NCI-H1048 (cell line): ENCODE results near the gene NIPSNAP3A.

Experiments
- DNase-seq: peaks from one replicate; lab custom pipeline; 2025; lab: John Stamatoyannopoulos, UW

Gene NIPSNAP3A

GRCh38 chr9:104774831-104775573, 27.5 kb downstream of the NIPSNAP3A start:
- no peak for DNase-seq

- DNase-seq = no peak
Observed at GRCh38 chr9:104775574-104775936, 28.1 kb downstream of the NIPSNAP3A start.

- no peak for DNase-seq
Observed at GRCh38 chr9:104775976-104776375, 28.5 kb downstream of the NIPSNAP3A start.

- DNase-seq = no peak
Observed at GRCh38 chr9:104776797-104777196, 29.3 kb downstream of the NIPSNAP3A start.

- no peak for DNase-seq
Observed at GRCh38 chr9:104778802-104779201, 31.3 kb downstream of the NIPSNAP3A start.

- no peak for DNase-seq
Observed at GRCh38 chr9:104779334-104779733, 31.9 kb downstream of the NIPSNAP3A start.

- DNase-seq = no peak
Observed at GRCh38 chr9:104779946-104780535, 32.6 kb downstream of the NIPSNAP3A start.

- DNase-seq = no peak
Observed at GRCh38 chr9:104780796-104781395, 33.4 kb downstream of the NIPSNAP3A start.

- DNase-seq = no peak
Observed at GRCh38 chr9:104783588-104783987, 36.1 kb downstream of the NIPSNAP3A start.

- DNase-seq = no peak
Observed at GRCh38 chr9:104784098-104784497, 36.6 kb downstream of the NIPSNAP3A start.

- no peak for DNase-seq
Observed at GRCh38 chr9:104786293-104786692, 38.8 kb downstream of the NIPSNAP3A start.

GRCh38 chr9:104787306-104788015, 40.0 kb downstream of the NIPSNAP3A start:
- no peak for DNase-seq

- no peak for DNase-seq
Observed at GRCh38 chr9:104788251-104788650, 40.8 kb downstream of the NIPSNAP3A start.

GRCh38 chr9:104794070-104794469, 46.6 kb downstream of the NIPSNAP3A start:
- no peak for DNase-seq

- no peak for DNase-seq
Observed at GRCh38 chr9:104795082-104795481, 47.6 kb downstream of the NIPSNAP3A start.

- no peak for DNase-seq
Observed at GRCh38 chr9:104795857-104796256, 48.4 kb downstream of the NIPSNAP3A start.

- DNase-seq = no peak
Observed at GRCh38 chr9:104798209-104798995, 50.9 kb downstream of the NIPSNAP3A start.

- no peak for DNase-seq
Observed at GRCh38 chr9:104800068-104800785, 52.7 kb downstream of the NIPSNAP3A start.

GRCh38 chr9:104802110-104802509, 54.6 kb downstream of the NIPSNAP3A start:
- DNase-seq = no peak

- DNase-seq = no peak
Observed at GRCh38 chr9:104802906-104803305, 55.4 kb downstream of the NIPSNAP3A start.

GRCh38 chr9:104805441-104805840, 58.0 kb downstream of the NIPSNAP3A start:
- DNase-seq = no peak
